WI38 (cell line): ENCODE measurements around the gene USP40.

Experiments
- H3K4me3 ChIP-seq: 2 replicates; pipeline ENCODE4 v1.5.1; 2011; ENCODE audit warnings: low read depth, mild to moderate bottlenecking, control low read depth, low read length
- CTCF ChIP-seq: IDR thresholded peaks from 2 replicates; pipeline ENCODE4 v1.5.1; 2012; ENCODE audit warnings: low read depth, mild to moderate bottlenecking, control low read depth, low read length

USP40 gene

GRCh38 chr2:233546774-233547173, 19.8 kb downstream of the USP40 start:
- TF ChIP-seq CTCF: no peak
- H3K4me3 ChIP-seq: no peak overlapping the region

- H3K4me3 ChIP-seq: no peak overlapping the region
- TF ChIP-seq CTCF: no peak
Measured at GRCh38 chr2:233546101-233546500, 20.5 kb downstream of the USP40 start.

GRCh38 chr2:233544200-233544610, 22.4 kb downstream of the USP40 start:
- TF ChIP-seq CTCF: no peak

GRCh38 chr2:233542507-233542906, 24.1 kb downstream of the USP40 start:
- no peak for TF ChIP-seq CTCF
- no peak overlapping the region for H3K4me3 ChIP-seq

More at GRCh38 chr2:233544200-233544610, 22.4 kb downstream of the USP40 start:
- H3K4me3 ChIP-seq: no peak overlapping the region

- H3K4me3 ChIP-seq: no peak overlapping the region
- no peak for TF ChIP-seq CTCF
Measured at GRCh38 chr2:233538741-233539140, 27.8 kb downstream of the USP40 start.

GRCh38 chr2:233535271-233535670, 31.3 kb downstream of the USP40 start:
- H3K4me3 ChIP-seq: no peak overlapping the region
- TF ChIP-seq CTCF: no peak

GRCh38 chr2:233532971-233533370, 33.6 kb downstream of the USP40 start:
- TF ChIP-seq CTCF: no peak
- no peak overlapping the region for H3K4me3 ChIP-seq
